ENCODE results near the gene GFI1.
A peak's percentile ranks its signal among the peaks of the same experiment; 100 is the strongest.

The GFI1 gene

GRCh38 chr1:92488416-92488815 lies 1.7 kb upstream of the GFI1 start:
- no peak for DNase-seq (ENCODE audit: low read depth, low spot score)

- DNase-seq (ENCODE audit: low read depth, low spot score) = no peak
Measured at GRCh38 chr1:92487078-92487605, 417 bp upstream of the GFI1 start.

GRCh38 chr1:92485381-92486250 lies 1.1 kb downstream of the GFI1 start:
- DNase-seq (ENCODE audit: low read depth, low spot score) = peak; percentile 66

- peak; percentile 69 for DNase-seq (ENCODE audit: low read depth, low spot score)
Measured at GRCh38 chr1:92484472-92485380, 2.0 kb downstream of the GFI1 start.

- DNase-seq (ENCODE audit: low read depth, low spot score) = peak; percentile 32
Measured at GRCh38 chr1:92483610-92484471, 2.9 kb downstream of the GFI1 start.

GRCh38 chr1:92482665-92483609 lies 3.8 kb downstream of the GFI1 start:
- peak; percentile 56 for DNase-seq (ENCODE audit: low read depth, low spot score)

- peak; percentile 55 for DNase-seq (ENCODE audit: low read depth, low spot score)
Measured at GRCh38 chr1:92481971-92482664, 4.6 kb downstream of the GFI1 start.

GRCh38 chr1:92481599-92481925 lies 5.2 kb downstream of the GFI1 start:
- no peak for DNase-seq (ENCODE audit: low read depth, low spot score)

GRCh38 chr1:92480813-92481598 lies 5.7 kb downstream of the GFI1 start:
- DNase-seq (ENCODE audit: low read depth, low spot score) = peak; percentile 69

- DNase-seq (ENCODE audit: low read depth, low spot score) = peak; percentile 64
Measured at GRCh38 chr1:92480200-92480812, 6.4 kb downstream of the GFI1 start.

GRCh38 chr1:92479587-92479986 lies 7.1 kb downstream of the GFI1 start:
- DNase-seq (ENCODE audit: low read depth, low spot score) = no peak

- peak; percentile 21 for DNase-seq (ENCODE audit: low read depth, low spot score)
Measured at GRCh38 chr1:92478393-92478792, 8.3 kb downstream of the GFI1 start.

- no peak for DNase-seq (ENCODE audit: low read depth, low spot score)
Measured at GRCh38 chr1:92476071-92476631, 10.6 kb downstream of the GFI1 start.

GRCh38 chr1:92475029-92475428 lies 11.7 kb downstream of the GFI1 start:
- no peak for DNase-seq (ENCODE audit: low read depth, low spot score)

- no peak for DNase-seq (ENCODE audit: low read depth, low spot score)
Measured at GRCh38 chr1:92473781-92474495, 12.8 kb downstream of the GFI1 start.

- no peak for DNase-seq (ENCODE audit: low read depth, low spot score)
Measured at GRCh38 chr1:92470216-92470615, 16.5 kb downstream of the GFI1 start.

GRCh38 chr1:92466683-92467352 lies 19.9 kb downstream of the GFI1 start:
- DNase-seq (ENCODE audit: low read depth, low spot score) = no peak
